B cell (primary cell): Measurements from ENCODE around the gene CCND1. TPM values are rescaled to one million over a fixed set of nuclear protein-coding genes. Genes with fewer than 3 reads are reported as not detected.
A peak's percentile ranks its signal among the peaks of the same experiment; 100 is the strongest.

Source experiments
- ATAC-seq: fragments of 200-7000 bp; cut with Tn5 transposase; one replicate; pipeline ENCODE4 v1.10.0; 2021; ENCODE audit warnings: low read depth, mild to moderate bottlenecking, moderate number of reproducible peaks, moderate library complexity
- CTCF ChIA-PET: fragments of 350-600 bp; sonication (Branson Sonifier 250); formaldehyde crosslinking; loops from one replicate; lab custom pipeline; 2021; ENCODE audit warnings: antibody characterized with exemption, inconsistent platforms; lab: Charles Lee
- POLR2A ChIA-PET: fragments of 350-600 bp; sonication (Branson Sonifier 250); formaldehyde crosslinking; loops from one replicate; lab custom pipeline; 2021; ENCODE audit warnings: antibody characterized with exemption; lab: Charles Lee
- DNase-seq: peaks from one replicate; pipeline ENCODE4 v3.0.0; 2013
- H2AFZ ChIP-seq: 2 replicates; pipeline ENCODE4 v1.6.1; 2012; ENCODE audit warnings: mild to moderate bottlenecking, low read depth, low read length; ENCODE audit not compliant: insufficient read depth, poor library complexity, severe bottlenecking
- H3K27ac ChIP-seq, 2 donors: 1 replicate in 1 of 2; 2 replicates in 1 of 2; pipeline ENCODE4 v1.5.1; 2012 to 2013; ENCODE audit warnings: low read length in 2 of 2, mild to moderate bottlenecking in 2 of 2, moderate library complexity in 1 of 2
- H3K27me3 ChIP-seq, 4 experiments: fragments of 200-600 bp in 1 of 4; sonication (generic) in 1 of 4; replicated peaks in 1 of 4; 1 replicate in 2 of 4; 2 replicates in 2 of 4; pipeline versions ENCODE4 v1.6.1 to v1.7.0; 2013 to 2016; ENCODE audit warnings: low read length in 3 of 4, mild to moderate bottlenecking in 2 of 4, mixed read lengths in 1 of 4, moderate library complexity in 1 of 4; ENCODE audit not compliant: insufficient read depth in 4 of 4, control insufficient read depth in 3 of 4; ENCODE audit errors: control extremely low read depth in 1 of 4
- H3K36me3 ChIP-seq, 2 experiments: replicated peaks in 1 of 2; 1 replicate in 1 of 2; 2 replicates in 1 of 2; pipeline versions ENCODE4 v1.6.1 to v1.7.1; 2013; ENCODE audit warnings: low read length in 1 of 2; ENCODE audit not compliant: insufficient read depth in 2 of 2, control insufficient read depth in 1 of 2; ENCODE audit errors: control extremely low read depth in 1 of 2, extremely low read depth in 1 of 2
- H3K4me1 ChIP-seq, 2 donors: fragments of 200-600 bp in 1 of 2; sonication (generic) in 1 of 2; 1 replicate in 1 of 2; 2 replicates in 1 of 2; pipeline versions ENCODE4 v1.5.1 to v1.6.1; 2013 to 2017; ENCODE audit warnings: low read length in 2 of 2; ENCODE audit not compliant: control insufficient read depth in 2 of 2, insufficient read depth in 2 of 2
- H3K4me2 ChIP-seq: replicated peaks from 2 replicates; pipeline ENCODE3; 2012; ENCODE audit warnings: mild to moderate bottlenecking, low read depth, low read length; ENCODE audit not compliant: poor library complexity, severe bottlenecking
- H3K4me3 ChIP-seq, 5 experiments: fragments of 200-600 bp in 1 of 5; sonication (generic) in 1 of 5; 1 replicate in 3 of 5; 2 replicates in 2 of 5; pipeline versions ENCODE4 v1.5.1 to v1.7.0; 2011 to 2016; ENCODE audit warnings: low read length in 4 of 5, mild to moderate bottlenecking in 4 of 5, low read depth in 2 of 5, control low read depth in 1 of 5, moderate library complexity in 1 of 5; ENCODE audit not compliant: insufficient read depth in 1 of 5; ENCODE audit errors: control extremely low read depth in 1 of 5, extremely low read depth in 1 of 5
- H3K79me2 ChIP-seq: fragments of 200-600 bp; sonication (generic); one replicate; pipeline ENCODE4 v1.6.0; 2016; ENCODE audit warnings: low read length; ENCODE audit not compliant: control insufficient read depth, insufficient read depth
- H3K9ac ChIP-seq: fragments of 200-600 bp; sonication (generic); 2 replicates; pipeline ENCODE4 v1.6.1; 2017; ENCODE audit warnings: mild to moderate bottlenecking, low read length, moderate library complexity
- H3K9me3 ChIP-seq, 3 donors: one replicate each; pipeline versions ENCODE4 v1.6.1 to v1.7.1; 2013; ENCODE audit warnings: low read length in 2 of 3; ENCODE audit not compliant: control insufficient read depth in 2 of 3, insufficient read depth in 1 of 3; ENCODE audit errors: control extremely low read depth in 1 of 3
- H4K20me1 ChIP-seq: 2 replicates; pipeline ENCODE4 v1.6.0; 2012; ENCODE audit warnings: mild to moderate bottlenecking, low read length; ENCODE audit not compliant: insufficient read depth, control insufficient read depth, poor library complexity, severe bottlenecking
- H3K27ac Mint-ChIP-seq: one replicate; pipeline ENCODE4 v1.8.0; 2021; ENCODE audit warnings: mixed read lengths
- H3K27me3 Mint-ChIP-seq: one replicate; pipeline ENCODE4 v1.8.0; 2021; ENCODE audit warnings: mixed read lengths
- H3K4me1 Mint-ChIP-seq: one replicate; pipeline ENCODE4 v1.8.0; 2021; ENCODE audit warnings: mixed read lengths
- H3K4me3 Mint-ChIP-seq: one replicate; pipeline ENCODE4 v1.8.0; 2021; ENCODE audit warnings: mixed read lengths
- H3K9me3 Mint-ChIP-seq: one replicate; pipeline ENCODE4 v1.8.0; 2022; ENCODE audit warnings: mixed read lengths; ENCODE audit not compliant: insufficient read depth
- CTCF ChIP-seq: fragments of 200-600 bp; IDR thresholded peaks from one replicate; pipeline ENCODE4 v1.8.0; 2022; ENCODE audit warnings: antibody characterized with exemption, mild to moderate bottlenecking
- EZH2 ChIP-seq: IDR thresholded peaks from 2 replicates; pipeline ENCODE4 v1.6.1; 2012; ENCODE audit warnings: borderline replicate concordance, low read depth, mild to moderate bottlenecking, moderate library complexity, low read length; ENCODE audit not compliant: insufficient read depth, poor library complexity, severe bottlenecking
- WGBS: methylation state at CpG from one replicate; pipeline ENCODE4 v1.1.5; 2013; ENCODE audit warnings: missing lambda C conversion rate; ENCODE audit not compliant: insufficient coverage; 5-methylcytosine and 5-hydroxymethylcytosine counted together
- intact Hi-C: fragments of 100-400 bp; cut with micrococcal nuclease; formaldehyde crosslinking; loops from one replicate; pipeline ENCODE4 v1.10.0; 2022
- polyA plus RNA-seq: library from polyadenylated mRNA; depleted of rRNA; stranded (reverse); fragments of >200 nt; gene quantifications from 2 replicates; pipeline ENCODE4 v1.2.3, GENCODE V29; 2012
- total RNA-seq, 2 donors: library from RNA; stranded (reverse); fragments of 120-200 nt in 1 of 2; gene quantifications; 1 replicate in 1 of 2; 2 replicates in 1 of 2; pipeline versions ENCODE4 v1.2.3 to v1.2.4, GENCODE V29; 2013 to 2022

Gene CCND1
- total and polyA plus RNA-seq, 2 donors (not counting 1 experiment from before 2014, with no cell fraction given): 4.9 to 8.8 TPM

DNA sequence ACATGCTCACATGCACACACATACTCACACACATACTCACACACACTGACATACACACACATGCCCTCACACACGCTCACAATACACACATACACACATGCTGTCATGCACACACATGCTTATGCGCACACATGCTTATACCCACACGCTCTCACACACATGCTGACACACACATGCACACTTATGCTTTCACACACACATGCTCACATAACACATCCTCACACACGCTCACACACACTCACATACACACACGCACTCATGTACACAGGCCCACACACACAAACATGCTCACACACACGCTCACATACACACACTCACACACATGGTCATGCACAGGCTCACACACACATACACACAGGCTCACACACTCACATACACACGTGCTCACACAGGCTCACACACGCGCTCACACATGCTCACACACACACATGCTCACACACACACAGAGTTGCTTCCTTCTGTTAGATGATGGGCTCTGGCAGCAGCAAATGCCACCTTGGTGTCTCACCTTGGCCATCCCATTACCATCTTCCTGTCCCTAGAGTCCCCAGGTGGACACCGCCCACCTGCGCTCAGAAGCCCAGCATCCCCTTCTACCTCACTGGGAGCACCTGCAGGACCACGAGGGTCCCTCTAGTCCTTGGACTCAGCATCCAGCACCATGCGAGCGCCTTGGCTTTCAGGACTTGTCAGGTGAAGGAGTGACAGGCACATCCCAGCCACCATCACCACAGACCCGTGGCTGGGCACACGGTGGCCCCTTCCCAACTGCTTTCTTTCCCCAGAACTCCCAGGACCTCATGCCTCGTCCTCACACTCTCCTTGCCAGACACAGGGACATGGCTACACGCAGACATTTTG is 44.9 kb upstream of the CCND1 start:
- Mint-ChIP-seq H3K27me3 (no peaks in the 10 kb centered on the region), H3K9me3 (no peaks in the 10 kb centered on the region), H3K27ac (no peak overlapping the region), H3K4me3 (no peak overlapping the region), H3K4me1 (no peaks in the 10 kb centered on the region)
- POLR2A ChIA-PET: no interaction called here
- no peak overlapping the region for H3K4me3 ChIP-seq
- H3K9ac ChIP-seq: no peak overlapping the region
- TF ChIP-seq EZH2: no peak
- no peak for TF ChIP-seq CTCF
- no peaks in the 10 kb centered on the region for H3K27me3 ChIP-seq
- CTCF ChIA-PET: no interaction called here
- H4K20me1 ChIP-seq: no peaks in the 10 kb centered on the region
- H3K4me1 ChIP-seq: no peaks in the 10 kb centered on the region
- DNase-seq: peak; percentile 10
- no peak overlapping the region for H3K4me2 ChIP-seq
- 93% methylated on average over 18 of the region's 18 CpGs for WGBS
- H3K36me3 ChIP-seq: no peaks in the 10 kb centered on the region
- no peak overlapping the region for H2AFZ ChIP-seq
- no peaks in the 10 kb centered on the region for H3K79me2 ChIP-seq
- H3K9me3 ChIP-seq: peaks cover 0 to 7% (median 0%) of the 10 kb centered on the region in 3 donors
- intact Hi-C loops: no loop called here
- no peak for ATAC-seq
- H3K27ac ChIP-seq: no peak overlapping the region

DNA sequence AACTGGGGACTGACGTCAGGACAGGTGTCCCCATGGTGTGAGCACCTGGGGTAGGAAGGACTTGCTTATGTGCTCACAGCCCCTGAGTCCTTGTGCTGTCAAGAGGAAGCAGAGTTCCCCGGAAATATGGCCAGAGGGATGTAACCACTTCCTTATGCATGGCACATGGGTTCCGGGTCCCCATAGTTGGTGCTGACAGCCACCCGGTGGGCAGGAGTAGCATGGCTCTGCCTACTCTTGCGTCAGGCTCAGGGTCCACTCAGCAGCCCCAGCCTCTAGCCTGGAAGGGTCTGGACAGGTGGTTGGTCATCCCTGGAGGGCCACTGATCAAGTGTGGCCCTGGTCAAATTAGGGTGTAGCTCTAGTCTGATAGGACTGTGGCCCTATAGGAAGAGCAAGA is 42.8 kb upstream of the CCND1 start:
- ATAC-seq (no peak), DNase-seq (no peak)
- Mint-ChIP-seq H3K9me3 (no peaks in the 10 kb centered on the region), H3K4me3 (no peak overlapping the region), H3K27me3 (peaks cover 13% of the 10 kb centered on the region), H3K27ac (no peak overlapping the region), H3K4me1 (no peaks in the 10 kb centered on the region)
- Histone ChIP-seq H3K4me2 (no peak overlapping the region), H2AFZ (no peak overlapping the region), H4K20me1 (no peaks in the 10 kb centered on the region), H3K9me3 (peaks cover 0 to 11% (median 0%) of the 10 kb centered on the region in 3 donors), H3K9ac (no peak overlapping the region), H3K27me3 (peaks cover 0 to 8% (median 0%) of the 10 kb centered on the region in 4 experiments), H3K79me2 (no peaks in the 10 kb centered on the region), H3K4me3 (no peak overlapping the region), H3K4me1 (no peaks in the 10 kb centered on the region), H3K27ac (no peak overlapping the region), H3K36me3 (no peaks in the 10 kb centered on the region)
- WGBS: 67% methylated on average over 5 of the region's 5 CpGs
- POLR2A ChIA-PET: no interaction called here
- TF ChIP-seq EZH2 (no peak), CTCF (no peak)
- CTCF ChIA-PET: no interaction called here
- intact Hi-C loops: no loop called here
